ENCODE data around the gene SYNE3. TPM values are rescaled to one million over a fixed set of nuclear protein-coding genes. Genes with fewer than 3 reads are reported as not detected.

The SYNE3 gene
- total and polyA plus RNA-seq, 4 donors: 0.47 to 9.0 (median 4.7) TPM

DNA sequence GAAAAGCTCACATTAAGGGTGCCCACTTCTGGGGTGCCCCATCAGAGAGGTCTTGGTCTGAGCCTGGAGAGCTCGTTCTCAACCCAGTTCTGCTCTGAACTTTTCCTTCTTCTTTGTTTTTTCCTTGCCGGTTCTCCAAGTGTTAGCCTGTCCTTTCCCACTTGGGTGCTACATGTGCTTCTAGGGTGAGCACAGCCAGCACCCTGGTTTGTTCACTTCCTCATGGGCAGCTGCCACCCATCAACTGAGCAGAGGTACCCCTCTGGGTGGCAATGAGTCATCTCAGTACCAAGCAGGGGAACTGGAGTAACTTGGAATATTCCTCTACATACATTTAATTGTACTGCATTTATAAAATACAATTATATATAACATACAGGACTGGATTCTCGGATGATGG is 3.9 kb upstream of the SYNE3 start:
- no peak overlapping the region for H3K9ac ChIP-seq (ENCODE audit: low read depth in 1 of 2, low read length in 2 of 2)
- peaks cover 12 to 55% (median 45%) of the 10 kb centered on the region in 4 donors for H3K4me1 ChIP-seq (ENCODE audit: control insufficient read depth in 4 of 4, insufficient read depth in 4 of 4, low read length in 3 of 4)
- H3K27me3 ChIP-seq (ENCODE audit: control insufficient read depth in 4 of 4, insufficient read depth in 4 of 4, low read length in 3 of 4): no peaks in the 10 kb centered on the region

DNA sequence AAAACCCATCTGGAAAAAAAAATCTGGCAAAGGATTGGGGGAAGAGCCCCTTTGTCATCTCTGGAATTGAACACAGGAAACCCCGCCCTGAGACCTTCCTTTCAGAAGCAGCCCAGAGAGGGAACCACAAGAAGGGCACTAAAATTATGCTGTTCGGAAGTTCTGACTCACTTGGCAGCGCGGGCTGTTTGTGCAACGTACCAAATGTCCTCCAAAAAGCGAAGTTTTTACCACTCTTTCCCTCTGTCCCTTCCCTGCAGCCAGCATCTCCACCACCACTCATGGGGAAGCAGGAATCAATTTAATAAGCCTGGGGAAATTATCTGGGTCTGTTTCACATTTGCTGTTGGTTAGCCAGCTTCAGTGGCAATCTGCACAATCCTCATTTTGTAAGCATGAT is 3.2 kb upstream of the SYNE3 start:
- no peaks in the 10 kb centered on the region for H3K27me3 ChIP-seq (ENCODE audit: control insufficient read depth in 4 of 4, insufficient read depth in 4 of 4, low read length in 3 of 4)
- H3K36me3 ChIP-seq (ENCODE audit: control insufficient read depth in 4 of 4, insufficient read depth in 3 of 4, low read depth in 1 of 4, low read length in 3 of 4): no peaks in the 10 kb centered on the region
- DNase-seq (ENCODE audit: low spot score): no peak
- no peak overlapping the region for H3K9ac ChIP-seq (ENCODE audit: low read depth in 1 of 2, low read length in 2 of 2)
- H3K27ac ChIP-seq (ENCODE audit: low read depth in 1 of 2, low read length in 2 of 2): peak overlapping the region; percentile 3 to 23
- H3K9me3 ChIP-seq (ENCODE audit: control insufficient read depth in 4 of 4, low read length in 3 of 4): no peaks in the 10 kb centered on the region
- no peak overlapping the region for H3K4me3 ChIP-seq (ENCODE audit: low read depth in 1 of 3, low read length in 3 of 3)
- WGBS: 62% methylated on average over 6 of the region's 6 CpGs
- no peak for TF ChIP-seq HNF4A (conservative IDR thresholded peaks at IDR 0.05)
- peak; percentile 47 to 82 for TF ChIP-seq JUND (IDR thresholded peaks at IDR 0.05)
- H3K4me1 ChIP-seq (ENCODE audit: control insufficient read depth in 4 of 4, insufficient read depth in 4 of 4, low read length in 3 of 4): peaks cover 13 to 55% (median 46%) of the 10 kb centered on the region in 4 donors

More for the DNA sequence above, 3.9 kb upstream of the SYNE3 start:
- no peak overlapping the region for H3K4me3 ChIP-seq (ENCODE audit: low read depth in 1 of 3, low read length in 3 of 3)
- TF ChIP-seq, protein P1, sequence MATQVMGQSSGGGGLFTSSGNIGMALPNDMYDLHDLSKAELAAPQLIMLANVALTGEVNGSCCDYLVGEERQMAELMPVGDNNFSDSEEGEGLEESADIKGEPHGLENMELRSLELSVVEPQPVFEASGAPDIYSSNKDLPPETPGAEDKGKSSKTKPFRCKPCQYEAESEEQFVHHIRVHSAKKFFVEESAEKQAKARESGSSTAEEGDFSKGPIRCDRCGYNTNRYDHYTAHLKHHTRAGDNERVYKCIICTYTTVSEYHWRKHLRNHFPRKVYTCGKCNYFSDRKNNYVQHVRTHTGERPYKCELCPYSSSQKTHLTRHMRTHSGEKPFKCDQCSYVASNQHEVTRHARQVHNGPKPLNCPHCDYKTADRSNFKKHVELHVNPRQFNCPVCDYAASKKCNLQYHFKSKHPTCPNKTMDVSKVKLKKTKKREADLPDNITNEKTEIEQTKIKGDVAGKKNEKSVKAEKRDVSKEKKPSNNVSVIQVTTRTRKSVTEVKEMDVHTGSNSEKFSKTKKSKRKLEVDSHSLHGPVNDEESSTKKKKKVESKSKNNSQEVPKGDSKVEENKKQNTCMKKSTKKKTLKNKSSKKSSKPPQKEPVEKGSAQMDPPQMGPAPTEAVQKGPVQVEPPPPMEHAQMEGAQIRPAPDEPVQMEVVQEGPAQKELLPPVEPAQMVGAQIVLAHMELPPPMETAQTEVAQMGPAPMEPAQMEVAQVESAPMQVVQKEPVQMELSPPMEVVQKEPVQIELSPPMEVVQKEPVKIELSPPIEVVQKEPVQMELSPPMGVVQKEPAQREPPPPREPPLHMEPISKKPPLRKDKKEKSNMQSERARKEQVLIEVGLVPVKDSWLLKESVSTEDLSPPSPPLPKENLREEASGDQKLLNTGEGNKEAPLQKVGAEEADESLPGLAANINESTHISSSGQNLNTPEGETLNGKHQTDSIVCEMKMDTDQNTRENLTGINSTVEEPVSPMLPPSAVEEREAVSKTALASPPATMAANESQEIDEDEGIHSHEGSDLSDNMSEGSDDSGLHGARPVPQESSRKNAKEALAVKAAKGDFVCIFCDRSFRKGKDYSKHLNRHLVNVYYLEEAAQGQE (IDR thresholded peaks at IDR 0.05): no peak
- TF ChIP-seq HNF4A (conservative IDR thresholded peaks at IDR 0.05) (no peak), JUND (IDR thresholded peaks at IDR 0.05) (peak in 1 of 2 donors; percentile 18), GABPA (IDR thresholded peaks at IDR 0.05 in 1 of 2, conservative IDR thresholded peaks at IDR 0.05 in 1 of 2) (no peak), EGR1 (IDR thresholded peaks at IDR 0.05; ENCODE audit: low read depth in 2 of 2) (no peak), NR2F2 (IDR thresholded peaks at IDR 0.05) (no peak)
- TF ChIP-seq, protein P2, sequence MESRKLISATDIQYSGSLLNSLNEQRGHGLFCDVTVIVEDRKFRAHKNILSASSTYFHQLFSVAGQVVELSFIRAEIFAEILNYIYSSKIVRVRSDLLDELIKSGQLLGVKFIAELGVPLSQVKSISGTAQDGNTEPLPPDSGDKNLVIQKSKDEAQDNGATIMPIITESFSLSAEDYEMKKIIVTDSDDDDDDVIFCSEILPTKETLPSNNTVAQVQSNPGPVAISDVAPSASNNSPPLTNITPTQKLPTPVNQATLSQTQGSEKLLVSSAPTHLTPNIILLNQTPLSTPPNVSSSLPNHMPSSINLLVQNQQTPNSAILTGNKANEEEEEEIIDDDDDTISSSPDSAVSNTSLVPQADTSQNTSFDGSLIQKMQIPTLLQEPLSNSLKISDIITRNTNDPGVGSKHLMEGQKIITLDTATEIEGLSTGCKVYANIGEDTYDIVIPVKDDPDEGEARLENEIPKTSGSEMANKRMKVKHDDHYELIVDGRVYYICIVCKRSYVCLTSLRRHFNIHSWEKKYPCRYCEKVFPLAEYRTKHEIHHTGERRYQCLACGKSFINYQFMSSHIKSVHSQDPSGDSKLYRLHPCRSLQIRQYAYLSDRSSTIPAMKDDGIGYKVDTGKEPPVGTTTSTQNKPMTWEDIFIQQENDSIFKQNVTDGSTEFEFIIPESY (IDR thresholded peaks at IDR 0.05): no peak
- TF ChIP-seq, protein P3, sequence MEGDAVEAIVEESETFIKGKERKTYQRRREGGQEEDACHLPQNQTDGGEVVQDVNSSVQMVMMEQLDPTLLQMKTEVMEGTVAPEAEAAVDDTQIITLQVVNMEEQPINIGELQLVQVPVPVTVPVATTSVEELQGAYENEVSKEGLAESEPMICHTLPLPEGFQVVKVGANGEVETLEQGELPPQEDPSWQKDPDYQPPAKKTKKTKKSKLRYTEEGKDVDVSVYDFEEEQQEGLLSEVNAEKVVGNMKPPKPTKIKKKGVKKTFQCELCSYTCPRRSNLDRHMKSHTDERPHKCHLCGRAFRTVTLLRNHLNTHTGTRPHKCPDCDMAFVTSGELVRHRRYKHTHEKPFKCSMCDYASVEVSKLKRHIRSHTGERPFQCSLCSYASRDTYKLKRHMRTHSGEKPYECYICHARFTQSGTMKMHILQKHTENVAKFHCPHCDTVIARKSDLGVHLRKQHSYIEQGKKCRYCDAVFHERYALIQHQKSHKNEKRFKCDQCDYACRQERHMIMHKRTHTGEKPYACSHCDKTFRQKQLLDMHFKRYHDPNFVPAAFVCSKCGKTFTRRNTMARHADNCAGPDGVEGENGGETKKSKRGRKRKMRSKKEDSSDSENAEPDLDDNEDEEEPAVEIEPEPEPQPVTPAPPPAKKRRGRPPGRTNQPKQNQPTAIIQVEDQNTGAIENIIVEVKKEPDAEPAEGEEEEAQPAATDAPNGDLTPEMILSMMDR (IDR thresholded peaks at IDR 0.05; ENCODE audit: low read depth, low read length, missing input control): no peak
- peak overlapping the region; percentile 3 to 23 for H3K27ac ChIP-seq (ENCODE audit: low read depth in 1 of 2, low read length in 2 of 2)
- no peaks in the 10 kb centered on the region for H3K36me3 ChIP-seq (ENCODE audit: control insufficient read depth in 4 of 4, insufficient read depth in 3 of 4, low read depth in 1 of 4, low read length in 3 of 4)
- H3K9me3 ChIP-seq (ENCODE audit: control insufficient read depth in 4 of 4, low read length in 3 of 4): no peaks in the 10 kb centered on the region
- WGBS: 82% methylated on average over 3 of the region's 3 CpGs
- DNase-seq (ENCODE audit: low spot score): no peak

Data from liver (tissue), 9 donors.